Measurements from ENCODE around the gene MTUS2. TPM values are rescaled to one million over a fixed set of nuclear protein-coding genes. Genes with fewer than 3 reads are reported as not detected.

Gene MTUS2
- total and polyA plus RNA-seq, 2 of the 8 experiments (the other 6 are each of a cell fraction or from before 2014, with no cell fraction given), result 0.18 to 0.80 TPM

- 70% methylated on average over 2 of the region's 2 CpGs; no CpG with 5 or more reads in 1 of the 2 experiments for WGBS, 2 experiments (ENCODE audit: extremely low coverage in 1 of 2, insufficient coverage in 1 of 2, insufficient read length in 1 of 2, insufficient replicate concordance in 2 of 2, low coverage in 1 of 2, low lambda C conversion rate in 2 of 2, missing lambda C conversion rate in 1 of 2)
- H3K4ac ChIP-seq (replicated peaks; ENCODE audit: insufficient read length, low read depth, low read length), result no peak overlapping the region
- H2BK5ac ChIP-seq (ENCODE audit: low read depth, low read length), result no peak overlapping the region
- no peaks in the 10 kb centered on the region for H3K4me1 ChIP-seq (replicated peaks in 1 of 4; ENCODE audit: control insufficient read depth in 3 of 4, insufficient read depth in 4 of 4, low read length in 3 of 4)
- no peaks in the 10 kb centered on the region for H3K79me1 ChIP-seq (ENCODE audit: low read depth, low read length)
- no peak overlapping the region for H4K8ac ChIP-seq (ENCODE audit: extremely low read depth, insufficient read depth, low read length)
- H4K91ac ChIP-seq (replicated peaks; ENCODE audit: insufficient read length, low read length), result no peak overlapping the region
- H3K36me3 ChIP-seq (ENCODE audit: control insufficient read depth in 2 of 4, insufficient read depth in 4 of 4, low read length in 3 of 4), result no peaks in the 10 kb centered on the region
- POLR2A ChIA-PET (ENCODE audit: partially characterized antibody), result no interaction called here
- DNase-seq (ENCODE audit: low read depth in 1 of 2, low spot score in 2 of 2), result no peak
- no peak overlapping the region for H2BK120ac ChIP-seq (replicated peaks; ENCODE audit: low read depth, low read length)
- no peak overlapping the region for H3K56ac ChIP-seq (replicated peaks; ENCODE audit: insufficient read length, low read depth, low read length)
- H2BK12ac ChIP-seq (ENCODE audit: low read depth, low read length), result no peak overlapping the region
- no peaks in the 10 kb centered on the region for H4K20me1 ChIP-seq (replicated peaks in 1 of 2; ENCODE audit: control insufficient read depth in 1 of 2, insufficient read depth in 2 of 2, low read length in 2 of 2)
- no peak overlapping the region for H2AFZ ChIP-seq (ENCODE audit: low read length)
- H3K14ac ChIP-seq (ENCODE audit: insufficient read length), result no peak overlapping the region
- H3K27ac ChIP-seq (ENCODE audit: low read depth, low read length), result no peak overlapping the region
- no peak overlapping the region for H2BK20ac ChIP-seq (ENCODE audit: low read length)
- no peak overlapping the region for H3K4me2 ChIP-seq (ENCODE audit: insufficient read depth in 1 of 2, low read depth in 2 of 2, low read length in 2 of 2)
- CTCF ChIA-PET (ENCODE audit: partially characterized antibody), result no interaction called here
- no peaks in the 10 kb centered on the region for H3K23me2 ChIP-seq (ENCODE audit: low read depth, low read length)
- no peak for TF ChIP-seq JUN (IDR thresholded peaks at IDR 0.05; ENCODE audit: low read depth, low read length)
- no peak for TF ChIP-seq CEBPB (IDR thresholded peaks at IDR 0.05; ENCODE audit: low read depth, low read length)
- no peak for TF ChIP-seq SP4 (IDR thresholded peaks at IDR 0.05; ENCODE audit: low read length)
- no peak for TF ChIP-seq RNF2 (IDR thresholded peaks at IDR 0.05; ENCODE audit: borderline replicate concordance, low read depth, low read length, missing control alignments, poor library complexity, severe bottlenecking)
- no peak overlapping the region for H3K18ac ChIP-seq (ENCODE audit: extremely low read depth, low read length)
- H2BK15ac ChIP-seq (ENCODE audit: low read length), result no peak overlapping the region
- no peaks in the 10 kb centered on the region for H3K79me2 ChIP-seq (ENCODE audit: control insufficient read depth in 1 of 2, insufficient read depth in 2 of 2, low read length in 2 of 2)
- FAIRE-seq, result no peak
- no peak overlapping the region for H4K5ac ChIP-seq (ENCODE audit: insufficient read length, low read depth, low read length)
- H3K9me3 ChIP-seq (ENCODE audit: insufficient read depth in 2 of 2, low read depth in 1 of 2, low read length in 1 of 2), result 0 out of 4 replicates have a peak, but pooled peaks cover 0 to 3% of the 10 kb centered on the region in 2 experiments
- H3K27me3 ChIP-seq (replicated peaks in 1 of 4; ENCODE audit: control insufficient read depth in 3 of 4, extremely low read depth in 1 of 4, insufficient read depth in 3 of 4, low read length in 3 of 4), result no peaks in the 10 kb centered on the region
- no peak overlapping the region for H3K9ac ChIP-seq (replicated peaks in 1 of 4; ENCODE audit: extremely low read depth in 1 of 4, low read depth in 3 of 4, low read length in 3 of 4)
- no peak overlapping the region for H2AK5ac ChIP-seq (ENCODE audit: low read depth, low read length)
- no peak overlapping the region for H3K23ac ChIP-seq (ENCODE audit: insufficient read length)
- no peak overlapping the region for H3K4me3 ChIP-seq (ENCODE audit: extremely low read depth in 1 of 4, insufficient read depth in 2 of 4, low read depth in 3 of 4, low read length in 4 of 4)
Measured at GRCh38 chr13:29328501-29328900, 508.4 kb downstream of the MTUS2 start.
